ENCODE measurements around the gene STAG2. TPM values are rescaled to one million over a fixed set of nuclear protein-coding genes. Genes with fewer than 3 reads are reported as not detected.

STAG2 gene
- total RNA-seq, 120 experiments from 2014 or later = 38.8 to 81.8 (median 55.5) TPM

Other genes with a start within 250 kb of the STAG2 start
- 10 to 100 TPM; 45.2 to 86.1 (median 59.5) TPM for gene THOC2, start 228.7 kb upstream of the STAG2 start, total RNA-seq
- gene XIAP, start 101.7 kb upstream of the STAG2 start, total RNA-seq = 10 to 100 TPM; 35.8 to 82.2 (median 55.8) TPM